H1 (cell line): Measurements from ENCODE around the gene COMMD7.

Source experiments
- ATF3 ChIP-seq: IDR thresholded peaks from 2 replicates; pipeline ENCODE4 v1.6.1; 2011; ENCODE audit warnings: low read depth, mild to moderate bottlenecking, low read length; ENCODE audit not compliant: insufficient read depth
- BRCA1 ChIP-seq: IDR thresholded peaks from 2 replicates; pipeline ENCODE4 v1.6.1; 2012; ENCODE audit warnings: low read depth, low read length, improper control_type of control experiment
- CTCF ChIP-seq, 3 experiments: IDR thresholded peaks; 1 replicate in 2 of 3; 2 replicates in 1 of 3; pipeline versions ENCODE4 v1.5.1 to v1.6.1; 2011; ENCODE audit warnings: low read length in 3 of 3, mild to moderate bottlenecking in 3 of 3, inconsistent platforms in 2 of 3, low read depth in 1 of 3, moderate library complexity in 1 of 3; ENCODE audit not compliant: insufficient read depth in 1 of 3; ENCODE audit errors: control extremely low read depth in 1 of 3
- E2F6 ChIP-seq: IDR thresholded peaks from 2 replicates; pipeline ENCODE4 v1.6.1; 2012; ENCODE audit warnings: inconsistent platforms
- GABPA ChIP-seq: IDR thresholded peaks from 2 replicates; pipeline ENCODE4 v1.6.1; 2011; ENCODE audit warnings: mild to moderate bottlenecking, low read length, moderate library complexity, borderline replicate concordance; ENCODE audit not compliant: insufficient read depth
- JUND ChIP-seq: IDR thresholded peaks from 2 replicates; pipeline ENCODE4 v1.6.1; 2011; ENCODE audit warnings: mild to moderate bottlenecking, improper control_type of control experiment, low read length
- NRF1 ChIP-seq: IDR thresholded peaks from 2 replicates; pipeline ENCODE4 v1.6.1; 2011; ENCODE audit warnings: mild to moderate bottlenecking, low read depth, low read length, improper control_type of control experiment
- POLR2A ChIP-seq, 2 experiments: IDR thresholded peaks; 1 replicate in 1 of 2; 2 replicates in 1 of 2; pipeline ENCODE4 v1.6.1; 2011; ENCODE audit warnings: low read depth in 2 of 2, low read length in 2 of 2, mild to moderate bottlenecking in 2 of 2; ENCODE audit errors: control extremely low read depth in 1 of 2
- RAD21 ChIP-seq, 2 experiments: IDR thresholded peaks in 1 of 2; conservative IDR thresholded peaks in 1 of 2; 2 replicates each; pipeline ENCODE4 v1.6.1; 2011; ENCODE audit warnings: low read depth in 2 of 2, low read length in 2 of 2, improper control_type of control experiment in 1 of 2, inconsistent platforms in 1 of 2, mild to moderate bottlenecking in 1 of 2, moderate library complexity in 1 of 2
- RXRA ChIP-seq: IDR thresholded peaks from 2 replicates; pipeline ENCODE4 v1.6.1; 2011; ENCODE audit warnings: low read depth, mild to moderate bottlenecking, low read length, moderate library complexity; ENCODE audit not compliant: insufficient read depth
- SIX5 ChIP-seq: IDR thresholded peaks from 2 replicates; pipeline ENCODE4 v1.6.1; 2011; ENCODE audit warnings: mild to moderate bottlenecking, low read depth, low read length
- SUZ12 ChIP-seq: fragments of 200-600 bp; sonication (generic); IDR thresholded peaks from 2 replicates; pipeline ENCODE4 v1.6.1; 2012; ENCODE audit warnings: mild to moderate bottlenecking, inconsistent platforms, low read length, moderate library complexity, mixed read lengths
- ZNF274 ChIP-seq: IDR thresholded peaks from 2 replicates; pipeline ENCODE4 v1.7.0; 2012; ENCODE audit warnings: low read length, borderline replicate concordance; ENCODE audit errors: extremely low read depth

GRCh38 chr20:32753731-32754130 is 10.5 kb upstream of the COMMD7 start:
- no peak for TF ChIP-seq GABPA
- TF ChIP-seq RAD21 (IDR thresholded peaks at IDR 0.05 in 1 of 2, conservative IDR thresholded peaks at IDR 0.05 in 1 of 2; ENCODE audit: low read depth in 2 of 2, low read length in 2 of 2): no peak
- no peak for TF ChIP-seq SIX5
- TF ChIP-seq CTCF (IDR thresholded peaks at IDR 0.05; ENCODE audit: control extremely low read depth in 1 of 3, insufficient read depth in 1 of 3, low read depth in 1 of 3, low read length in 3 of 3): no peak
- TF ChIP-seq BRCA1: no peak
- no peak for TF ChIP-seq RXRA
- TF ChIP-seq JUND: no peak
- no peak for TF ChIP-seq SUZ12
- no peak for TF ChIP-seq E2F6
- TF ChIP-seq NRF1: no peak
- no peak for TF ChIP-seq ZNF274
- TF ChIP-seq ATF3: no peak
- no peak for TF ChIP-seq POLR2A (IDR thresholded peaks at IDR 0.05; ENCODE audit: control extremely low read depth in 1 of 2, low read depth in 2 of 2, low read length in 2 of 2)
